ENCODE measurements around the gene AGBL4. TPM values are rescaled to one million over a fixed set of nuclear protein-coding genes. Genes with fewer than 3 reads are reported as not detected.

The AGBL4 gene
- total and polyA plus RNA-seq, 10 donors = 0.05 to 1.8 (median 0.32) TPM; not detected in 1

DNA sequence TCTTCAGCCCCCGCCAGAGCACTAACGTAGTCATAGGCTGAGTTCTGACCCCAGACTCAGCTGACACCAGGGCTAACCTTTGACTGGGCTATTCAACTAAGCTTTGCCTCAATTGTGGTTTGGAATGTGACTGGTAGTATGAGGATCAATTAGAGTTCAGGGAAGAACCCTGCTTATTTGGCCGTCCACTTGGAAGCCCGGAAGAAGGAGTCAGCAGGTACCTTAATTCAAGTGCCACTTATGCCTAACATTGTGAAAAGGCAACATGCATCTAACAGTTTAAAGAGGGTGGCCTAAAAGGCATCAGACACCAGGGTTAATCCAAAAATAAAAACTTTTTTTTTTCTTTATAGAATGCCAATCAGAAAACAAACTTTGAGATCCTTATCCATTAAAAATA lies 1339.4 kb downstream of the AGBL4 start:
- Histone ChIP-seq H3K27me3 (replicated peaks in 1 of 7) (no peaks in the 10 kb centered on the region), H3K36me3 (no peaks in the 10 kb centered on the region), H3K27ac (peak overlapping the region in 1 of 8 donors; percentile 18), H3K9me3 (no peaks in the 10 kb centered on the region), H3K4me1 (peaks cover 0 to 19% (median 1%) of the 10 kb centered on the region in 6 donors), H3K4me3 (no peak overlapping the region)
- DNase-seq = no peak
- 79 to 90% (median 87%) methylated on average over 4 of the region's 4 CpGs for WGBS, 5 donors
- intact Hi-C loops (cut with DNase I; ENCODE audit: low total_unique reads) = loop anchor here (10.0 kb wide), 1 partner anchor 1660 kb away; no protein-coding TSS in a partner anchor
- TF ChIP-seq POLR2A (IDR thresholded peaks at IDR 0.05) (no peak), POLR2AphosphoS5 (IDR thresholded peaks at IDR 0.05) (no peak)
- TF ChIP-seq, protein P1, sequence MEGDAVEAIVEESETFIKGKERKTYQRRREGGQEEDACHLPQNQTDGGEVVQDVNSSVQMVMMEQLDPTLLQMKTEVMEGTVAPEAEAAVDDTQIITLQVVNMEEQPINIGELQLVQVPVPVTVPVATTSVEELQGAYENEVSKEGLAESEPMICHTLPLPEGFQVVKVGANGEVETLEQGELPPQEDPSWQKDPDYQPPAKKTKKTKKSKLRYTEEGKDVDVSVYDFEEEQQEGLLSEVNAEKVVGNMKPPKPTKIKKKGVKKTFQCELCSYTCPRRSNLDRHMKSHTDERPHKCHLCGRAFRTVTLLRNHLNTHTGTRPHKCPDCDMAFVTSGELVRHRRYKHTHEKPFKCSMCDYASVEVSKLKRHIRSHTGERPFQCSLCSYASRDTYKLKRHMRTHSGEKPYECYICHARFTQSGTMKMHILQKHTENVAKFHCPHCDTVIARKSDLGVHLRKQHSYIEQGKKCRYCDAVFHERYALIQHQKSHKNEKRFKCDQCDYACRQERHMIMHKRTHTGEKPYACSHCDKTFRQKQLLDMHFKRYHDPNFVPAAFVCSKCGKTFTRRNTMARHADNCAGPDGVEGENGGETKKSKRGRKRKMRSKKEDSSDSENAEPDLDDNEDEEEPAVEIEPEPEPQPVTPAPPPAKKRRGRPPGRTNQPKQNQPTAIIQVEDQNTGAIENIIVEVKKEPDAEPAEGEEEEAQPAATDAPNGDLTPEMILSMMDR (IDR thresholded peaks at IDR 0.05 in 8 of 11, conservative IDR thresholded peaks at IDR 0.05 in 3 of 11) = no peak

DNA sequence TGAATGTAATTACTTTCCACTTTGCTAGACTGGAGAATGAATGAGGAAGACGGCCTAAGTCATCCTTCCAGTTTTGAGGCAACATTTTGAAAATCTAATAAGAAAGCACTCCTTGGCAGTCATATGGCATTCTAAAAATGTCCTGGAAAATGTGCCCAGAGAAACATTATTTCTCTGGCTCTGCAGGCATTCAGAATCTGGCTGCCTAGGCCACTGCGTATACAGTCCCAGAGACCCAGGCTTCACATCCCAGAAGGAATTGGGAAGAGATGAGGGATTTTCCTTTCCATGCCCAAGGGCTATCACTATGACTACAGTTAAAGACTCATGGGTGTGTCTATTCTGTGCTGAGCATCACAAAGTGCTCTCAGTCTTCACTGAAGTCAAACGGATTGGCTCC lies 1339.9 kb downstream of the AGBL4 start:
- H3K36me3 ChIP-seq = no peaks in the 10 kb centered on the region
- H3K9me3 ChIP-seq = no peaks in the 10 kb centered on the region
- WGBS, 5 donors = 69 to 87% (median 84%) methylated on average over 3 of the region's 3 CpGs
- DNase-seq = no peak
- peaks cover 0 to 19% (median 1%) of the 10 kb centered on the region in 6 donors for H3K4me1 ChIP-seq
- peak overlapping the region in 1 of 8 donors; percentile 18 for H3K27ac ChIP-seq
- intact Hi-C loops (cut with DNase I; ENCODE audit: low total_unique reads) = loop anchor here (10.0 kb wide), 1 partner anchor 1661 kb away; no protein-coding TSS in a partner anchor
- TF ChIP-seq POLR2AphosphoS5 (IDR thresholded peaks at IDR 0.05) = no peak
- no peak for TF ChIP-seq POLR2A (IDR thresholded peaks at IDR 0.05)
- TF ChIP-seq, protein P1 (IDR thresholded peaks at IDR 0.05 in 8 of 11, conservative IDR thresholded peaks at IDR 0.05 in 3 of 11) = no peak
- no peaks in the 10 kb centered on the region for H3K27me3 ChIP-seq (replicated peaks in 1 of 7)
- no peak overlapping the region for H3K4me3 ChIP-seq

DNA sequence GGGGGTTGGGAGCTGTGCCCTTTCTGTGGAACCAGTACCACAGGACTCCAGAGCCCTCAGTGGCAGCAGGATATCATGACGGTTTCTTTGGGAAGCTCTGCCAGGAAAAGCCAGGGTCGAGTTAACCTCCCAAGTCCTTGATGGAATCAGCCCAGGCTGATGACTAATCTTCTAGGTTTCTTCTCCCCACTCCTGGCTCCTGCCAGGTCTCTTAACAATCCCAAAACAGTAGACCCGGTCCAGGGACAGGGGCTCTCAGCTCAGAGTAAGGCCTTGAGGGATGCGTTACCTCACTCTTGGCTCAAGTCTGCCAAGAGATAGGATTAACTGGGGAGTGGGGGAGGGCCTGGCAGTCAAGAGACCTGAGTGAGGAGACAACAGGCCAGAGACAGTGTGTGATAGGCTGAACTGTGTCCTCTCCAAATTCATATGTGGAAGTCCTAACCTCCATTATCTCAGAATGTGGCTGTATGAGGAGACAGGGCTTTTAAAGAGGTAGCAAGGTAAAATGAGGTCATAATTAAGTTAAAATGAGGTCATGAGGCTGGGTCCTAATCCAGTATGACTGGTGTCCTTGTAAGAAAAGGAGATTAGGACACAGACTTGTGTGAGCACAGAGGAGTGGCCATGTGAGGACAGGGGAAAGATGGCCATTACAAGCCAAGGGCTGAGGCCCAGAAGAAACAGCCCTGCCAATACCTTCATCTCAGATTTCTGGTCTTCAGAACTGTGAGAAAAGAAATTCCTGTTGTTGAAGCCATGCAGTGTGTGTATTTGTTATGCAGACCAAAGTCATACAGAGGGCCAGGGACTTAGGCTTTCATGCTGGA lies 1342.1 kb downstream of the AGBL4 start:
- H3K27ac ChIP-seq = peak overlapping the region in 1 of 8 donors; percentile 3
- intact Hi-C loops (cut with DNase I; ENCODE audit: low total_unique reads) = loop anchor here (10.0 kb wide), 1 partner anchor 1663 kb away; no protein-coding TSS in a partner anchor
- peaks cover 0 to 19% (median 6%) of the 10 kb centered on the region in 6 donors for H3K4me1 ChIP-seq

More for the DNA sequence above, 1342.1 kb downstream of the AGBL4 start:
- DNase-seq = no peak
- Histone ChIP-seq H3K27me3 (replicated peaks in 1 of 7) (peaks cover 0 to 8% (median 0%) of the 10 kb centered on the region in 7 donors), H3K36me3 (no peaks in the 10 kb centered on the region), H3K4me3 (no peak overlapping the region), H3K9me3 (no peaks in the 10 kb centered on the region)
- 65 to 89% (median 79%) methylated on average over 4 of the region's 4 CpGs for WGBS, 5 donors
- TF ChIP-seq POLR2A (IDR thresholded peaks at IDR 0.05) = no peak
- TF ChIP-seq, protein P1 (IDR thresholded peaks at IDR 0.05 in 8 of 11, conservative IDR thresholded peaks at IDR 0.05 in 3 of 11) = no peak
- no peak for TF ChIP-seq POLR2AphosphoS5 (IDR thresholded peaks at IDR 0.05)
